HG03095 (cell line): ENCODE measurements around the gene PEX11G.

Experiments used
- ATAC-seq: cut with Tn5 transposase; IDR thresholded peaks from one replicate; pipeline ENCODE4 v1.9.1; 2021; ENCODE audit warnings: moderate library complexity; ENCODE audit not compliant: unreplicated experiment

The PEX11G gene

DNA sequence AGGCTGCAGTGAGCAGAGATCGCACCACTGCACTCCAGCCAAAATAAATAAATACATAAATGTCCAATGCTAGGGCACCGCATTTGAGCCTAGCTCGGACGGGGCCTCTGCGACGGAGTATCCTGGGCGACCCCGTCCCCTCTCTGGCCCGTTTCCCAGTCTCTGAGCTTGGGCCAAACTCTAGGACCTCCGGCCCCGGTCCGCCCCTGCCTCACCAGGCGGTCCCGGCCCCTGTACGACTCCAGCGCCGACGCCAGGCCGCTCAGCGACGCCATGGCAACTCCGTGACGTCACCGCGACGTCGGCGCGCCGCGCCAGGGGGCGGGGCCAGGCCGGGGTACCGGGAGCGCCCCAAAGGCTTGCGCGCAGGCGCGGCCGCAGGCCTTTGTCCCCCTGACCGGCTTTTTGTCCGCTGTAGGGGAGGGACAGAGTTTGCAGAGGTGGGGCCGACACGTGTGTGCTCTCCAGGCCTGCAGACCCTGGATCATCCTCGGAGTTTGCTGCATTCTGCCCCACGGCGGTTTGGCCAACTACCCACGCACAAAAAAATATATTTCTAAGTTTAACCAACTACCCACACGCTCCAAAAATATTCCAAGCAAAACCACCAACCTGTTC, at the start of gene PEX11G:
PEX11G (minus strand) TSS at position 300 of the 618 bp plus-strand sequence; CDS start at position 275, 25 bp downstream.
- ATAC-seq: peak; percentile 60

DNA sequence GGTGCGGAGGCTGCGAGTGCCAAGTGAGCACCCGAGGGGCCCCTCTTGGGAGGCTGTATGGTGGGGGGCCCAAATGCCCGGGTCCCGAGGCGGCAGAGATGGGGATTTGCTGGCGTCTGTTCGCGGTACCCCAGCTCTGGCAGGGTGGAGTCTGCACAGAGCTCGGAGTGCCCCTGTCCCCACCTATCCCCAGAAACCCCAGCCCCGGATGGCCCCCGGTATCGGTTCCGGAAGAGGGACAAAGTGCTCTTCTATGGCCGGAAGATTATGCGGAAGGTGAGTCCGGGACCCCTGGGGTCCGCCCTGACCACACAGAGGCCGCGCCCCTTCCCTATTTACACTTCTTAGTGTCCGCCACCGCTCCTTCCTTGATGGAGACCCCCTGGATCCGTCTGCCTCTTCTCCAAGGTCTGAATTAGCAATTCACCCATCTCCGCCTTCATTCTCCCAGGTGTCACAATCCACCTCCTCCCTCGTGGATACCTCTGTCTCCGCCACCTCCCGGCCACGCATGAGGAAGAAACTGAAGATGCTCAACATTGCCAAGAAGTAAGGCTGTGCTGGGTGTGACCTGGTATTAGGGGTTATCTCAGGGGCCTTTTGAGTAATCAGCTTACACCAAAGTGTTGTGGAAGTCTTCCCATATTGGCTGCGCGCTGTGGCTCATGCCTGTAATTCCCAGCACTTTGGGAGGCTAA, 47.3 kb upstream of the PEX11G start:
- ATAC-seq: no peak

DNA sequence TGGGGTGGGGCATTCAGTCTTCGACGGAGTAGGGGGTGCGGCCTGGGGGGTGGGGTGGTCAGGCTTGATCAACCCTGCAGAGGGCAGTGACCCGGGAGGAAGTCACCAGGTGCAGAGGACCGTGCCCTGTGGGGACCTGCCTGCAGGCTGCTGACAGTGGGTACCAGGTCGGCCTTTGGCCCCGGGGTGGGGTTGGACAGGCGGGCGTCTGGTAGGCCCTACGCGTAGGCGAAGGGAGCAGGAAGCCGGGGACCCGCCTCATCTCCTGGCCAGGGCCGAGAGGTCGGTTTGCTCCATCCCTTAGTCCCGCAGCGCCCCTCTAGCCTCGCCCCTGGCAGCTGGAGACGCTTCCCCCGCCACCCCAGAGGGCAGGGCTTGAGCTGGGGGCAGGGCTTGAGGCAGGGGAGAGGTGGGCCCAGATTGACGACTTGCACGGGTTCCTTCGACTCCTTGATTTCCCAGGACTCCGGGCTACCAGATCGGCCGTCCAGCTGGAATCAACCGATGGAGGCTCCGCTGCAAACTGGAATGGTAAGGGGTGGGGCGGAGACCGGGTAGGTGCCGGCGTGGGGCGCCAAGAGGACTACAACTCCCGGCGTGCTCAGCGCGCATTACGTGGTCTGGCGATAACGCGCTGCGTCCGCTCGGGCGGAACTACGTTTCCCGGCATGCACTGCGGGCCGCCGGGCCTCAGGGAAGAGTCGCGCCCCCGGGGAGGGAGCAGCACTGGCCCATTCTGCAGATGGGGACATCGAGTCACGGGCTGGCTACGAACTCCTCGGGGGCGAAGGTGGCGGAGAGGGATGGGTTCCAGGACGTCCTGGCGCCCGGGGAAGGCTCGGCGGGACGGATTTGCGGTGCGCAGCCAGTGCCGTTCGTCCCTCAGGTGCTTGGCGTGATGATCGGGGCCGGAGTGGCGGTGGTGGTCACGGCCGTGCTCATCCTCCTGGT, 46.5 kb upstream of the PEX11G start, which contains the start of gene PNPLA6:
PNPLA6 (plus strand) TSS at position 671 of the 951 bp plus-strand sequence; CDS start at position 743, 72 bp downstream.
- peak; percentile 62 for ATAC-seq

DNA sequence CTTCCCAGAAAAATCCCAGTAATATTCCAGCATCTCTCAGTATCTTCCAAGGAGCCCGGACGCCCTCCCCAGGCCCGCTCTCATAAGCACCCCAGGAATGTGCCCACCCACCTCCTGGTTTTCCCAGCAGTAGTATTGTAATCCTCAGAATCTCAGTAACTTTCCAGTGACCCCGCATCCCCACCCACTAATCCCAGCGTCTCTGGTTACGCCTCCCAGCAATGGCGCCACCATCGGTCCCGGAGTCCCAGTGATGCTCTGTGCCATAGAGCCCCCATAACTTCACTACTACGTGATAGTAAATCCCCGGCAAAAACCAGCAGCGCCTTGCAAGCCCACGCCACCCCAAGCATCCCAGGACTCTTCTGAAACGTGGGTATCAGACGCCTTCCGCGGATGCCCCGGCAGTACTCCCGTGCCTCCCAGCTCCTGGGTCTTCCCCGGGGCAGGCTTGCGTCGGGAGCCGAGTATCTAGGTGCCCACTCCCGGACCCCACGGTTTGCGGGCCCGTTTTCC, 45.8 kb upstream of the PEX11G start:
- ATAC-seq: no peak

DNA sequence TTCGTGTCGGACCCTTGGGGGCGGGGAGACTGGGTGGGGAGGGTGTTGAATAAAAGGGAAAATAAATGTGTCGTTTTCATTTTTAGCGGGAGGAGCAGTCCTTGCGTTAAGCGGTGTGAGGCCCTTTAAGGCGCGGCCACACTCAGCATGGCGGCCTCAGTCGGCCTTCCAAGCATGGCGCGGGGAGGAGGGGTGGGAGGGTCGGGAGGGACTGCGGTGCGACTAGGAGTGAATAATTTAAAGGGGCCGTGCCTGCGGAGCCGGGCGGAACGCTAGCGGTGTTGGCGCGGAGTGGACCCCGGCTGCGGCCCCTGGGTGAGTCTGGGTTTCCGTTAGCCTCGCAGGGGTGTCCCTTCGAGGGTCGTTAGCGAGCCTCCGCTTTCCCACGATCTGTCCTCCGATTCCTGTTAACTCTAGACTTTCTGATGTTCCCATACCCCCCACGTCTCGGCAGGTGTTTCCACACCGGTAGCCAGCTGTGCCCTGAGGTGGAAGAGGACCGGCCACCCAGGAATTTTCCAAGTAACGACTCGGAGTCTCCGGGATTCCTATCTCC, 45.2 kb upstream of the PEX11G start:
- ATAC-seq: no peak

DNA sequence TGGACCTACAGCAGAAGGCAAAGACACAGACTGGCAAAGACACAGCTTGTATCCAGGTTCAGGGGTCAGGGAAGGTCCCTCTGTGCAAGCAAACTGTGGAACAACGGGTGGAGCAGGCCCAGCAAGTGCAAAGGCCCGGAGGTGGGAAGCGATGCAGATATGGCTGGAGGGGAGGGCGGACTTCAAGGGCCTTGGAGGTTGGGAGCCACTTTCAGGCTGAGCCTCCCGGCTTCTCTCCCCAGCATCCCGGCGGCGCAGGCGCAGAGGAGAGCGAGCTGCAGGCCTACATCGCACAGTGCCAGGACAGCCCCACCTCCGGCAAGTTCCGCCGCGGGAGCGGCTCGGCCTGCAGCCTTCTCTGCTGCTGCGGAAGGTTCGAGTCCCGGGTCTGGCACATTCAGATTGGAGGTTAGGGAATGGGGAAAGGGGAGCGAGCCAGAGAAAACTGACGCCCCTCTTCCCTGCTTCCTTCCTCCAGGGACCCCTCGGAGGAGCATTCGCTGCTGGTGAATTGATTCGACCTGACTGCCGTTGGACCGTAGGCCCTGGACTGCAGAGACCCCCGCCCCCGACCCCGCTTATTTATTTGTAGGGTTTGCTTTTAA, 44.5 kb upstream of the PEX11G start:
- no peak for ATAC-seq

DNA sequence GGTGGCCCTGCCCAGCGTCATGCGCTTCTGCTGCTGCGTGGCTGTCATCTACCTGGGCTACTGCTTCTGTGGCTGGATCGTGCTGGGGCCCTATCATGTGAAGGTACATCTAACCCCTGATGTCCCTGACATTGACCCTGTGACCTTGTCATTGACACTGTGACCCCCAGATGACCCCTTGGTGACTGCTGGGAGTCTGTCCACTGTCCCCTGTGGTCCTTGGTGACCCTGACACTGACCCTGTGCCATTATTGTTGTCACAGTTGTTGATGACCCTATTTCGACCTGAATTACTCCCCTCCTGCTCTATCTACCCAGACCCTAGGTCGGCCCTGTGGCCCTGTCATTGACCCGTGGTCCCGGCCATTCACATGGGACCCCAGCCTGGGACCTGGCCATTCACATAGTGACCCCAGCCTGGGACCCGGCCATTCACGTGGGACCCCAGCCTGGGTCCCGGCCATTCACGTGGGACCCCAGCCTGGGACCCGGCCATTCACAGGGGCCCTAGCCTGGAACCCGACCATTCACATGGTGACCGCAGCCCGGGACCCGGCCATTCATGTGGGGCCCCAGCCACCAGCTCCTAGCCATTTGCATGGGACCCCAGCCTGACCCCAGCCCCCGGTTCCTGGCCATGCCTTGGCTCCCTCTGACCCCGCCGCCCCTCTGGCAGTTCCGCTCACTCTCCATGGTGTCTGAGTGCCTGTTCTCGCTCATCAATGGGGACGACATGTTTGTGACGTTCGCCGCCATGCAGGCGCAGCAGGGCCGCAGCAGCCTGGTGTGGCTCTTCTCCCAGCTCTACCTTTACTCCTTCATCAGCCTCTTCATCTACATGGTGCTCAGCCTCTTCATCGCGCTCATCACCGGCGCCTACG, 41.0 kb upstream of the PEX11G start:
- ATAC-seq: no peak

DNA sequence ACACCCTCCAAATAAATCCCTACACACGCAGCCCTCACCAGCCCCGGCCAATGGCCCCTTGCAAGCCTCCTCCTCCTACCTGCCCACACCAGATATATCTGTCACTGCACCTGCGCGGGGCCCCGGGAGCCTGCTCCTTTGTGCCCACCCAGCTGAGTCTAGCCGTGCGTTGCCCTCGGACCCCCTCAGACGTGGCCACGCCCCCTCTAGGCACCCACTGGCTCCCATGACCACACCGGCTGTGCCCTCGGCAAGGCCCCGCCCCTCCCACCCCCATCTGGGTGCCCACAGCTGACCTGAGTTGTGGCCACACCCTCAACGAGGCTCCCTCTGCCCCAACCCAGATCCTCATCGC, 40.4 kb upstream of the PEX11G start:
- no peak for ATAC-seq

DNA sequence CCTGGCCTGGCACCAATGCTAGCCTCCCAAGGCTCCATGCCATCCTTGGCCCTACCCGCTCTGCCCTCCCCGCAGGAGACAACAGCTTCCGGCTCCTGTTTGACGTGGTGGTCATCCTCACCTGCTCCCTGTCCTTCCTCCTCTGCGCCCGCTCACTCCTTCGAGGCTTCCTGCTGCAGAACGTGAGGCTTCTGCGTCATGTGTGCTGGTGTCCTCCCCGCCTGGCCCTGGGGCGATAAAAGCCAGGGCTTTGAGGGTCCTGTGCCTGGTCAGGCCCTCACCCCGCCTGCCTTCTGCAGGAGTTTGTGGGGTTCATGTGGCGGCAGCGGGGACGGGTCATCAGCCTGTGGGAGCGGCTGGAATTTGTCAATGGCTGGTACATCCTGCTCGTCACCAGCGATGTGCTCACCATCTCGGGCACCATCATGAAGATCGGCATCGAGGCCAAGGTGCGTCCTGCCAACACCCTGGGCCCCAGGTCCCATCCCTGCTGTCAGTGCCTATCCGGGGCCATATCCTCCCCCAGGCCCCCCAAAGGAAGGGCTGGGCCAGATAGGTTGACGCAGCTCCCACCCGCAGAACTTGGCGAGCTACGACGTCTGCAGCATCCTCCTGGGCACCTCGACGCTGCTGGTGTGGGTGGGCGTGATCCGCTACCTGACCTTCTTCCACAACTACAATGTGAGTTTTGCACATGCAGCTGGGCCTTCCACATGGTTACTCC, 39.8 kb upstream of the PEX11G start:
- no peak for ATAC-seq

DNA sequence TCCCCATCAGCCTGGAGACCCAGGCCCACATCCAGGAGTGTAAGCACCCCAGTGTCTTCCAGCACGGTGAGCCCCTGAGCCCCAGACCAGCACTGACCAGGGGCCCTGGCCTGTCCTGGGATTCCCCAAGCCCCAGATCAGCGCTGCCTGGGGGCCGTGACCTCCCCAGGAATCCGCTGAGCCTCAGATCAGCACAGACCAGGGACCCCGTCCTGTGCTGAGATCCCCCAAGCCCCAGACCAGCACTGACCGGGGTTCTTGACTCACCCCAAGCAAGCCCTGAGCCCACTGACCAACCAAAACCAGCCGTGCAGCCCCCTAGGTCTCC, 39.3 kb upstream of the PEX11G start:
- ATAC-seq: no peak

DNA sequence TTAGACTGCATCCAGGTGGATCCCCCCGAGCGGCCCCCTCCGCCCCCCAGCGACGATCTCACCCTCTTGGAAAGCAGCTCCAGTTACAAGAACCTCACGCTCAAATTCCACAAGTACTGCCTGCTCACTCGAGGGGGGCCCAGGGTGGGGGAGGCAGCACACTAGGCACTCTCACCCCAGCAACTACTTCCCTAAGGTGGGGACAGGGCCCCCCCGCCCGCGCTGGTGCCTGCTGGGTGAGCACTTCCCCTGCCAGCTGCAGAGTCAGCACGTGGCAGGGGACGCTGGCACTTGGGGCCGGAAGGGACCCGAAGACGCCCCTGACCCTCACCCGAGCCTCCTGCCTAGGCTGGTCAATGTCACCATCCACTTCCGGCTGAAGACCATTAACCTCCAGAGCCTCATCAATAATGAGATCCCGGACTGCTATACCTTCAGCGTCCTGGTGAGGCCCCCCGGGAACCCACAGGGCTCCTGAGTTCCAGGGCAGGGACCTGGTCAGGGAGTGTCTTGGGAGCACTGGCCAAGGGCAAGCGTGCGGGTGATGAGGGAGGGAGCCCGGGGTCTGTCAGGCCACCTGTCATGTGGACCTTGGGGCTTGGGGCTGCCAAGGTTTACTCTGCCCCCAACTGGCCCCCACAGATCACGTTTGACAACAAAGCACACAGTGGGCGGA, 38.8 kb upstream of the PEX11G start:
- ATAC-seq: no peak

DNA sequence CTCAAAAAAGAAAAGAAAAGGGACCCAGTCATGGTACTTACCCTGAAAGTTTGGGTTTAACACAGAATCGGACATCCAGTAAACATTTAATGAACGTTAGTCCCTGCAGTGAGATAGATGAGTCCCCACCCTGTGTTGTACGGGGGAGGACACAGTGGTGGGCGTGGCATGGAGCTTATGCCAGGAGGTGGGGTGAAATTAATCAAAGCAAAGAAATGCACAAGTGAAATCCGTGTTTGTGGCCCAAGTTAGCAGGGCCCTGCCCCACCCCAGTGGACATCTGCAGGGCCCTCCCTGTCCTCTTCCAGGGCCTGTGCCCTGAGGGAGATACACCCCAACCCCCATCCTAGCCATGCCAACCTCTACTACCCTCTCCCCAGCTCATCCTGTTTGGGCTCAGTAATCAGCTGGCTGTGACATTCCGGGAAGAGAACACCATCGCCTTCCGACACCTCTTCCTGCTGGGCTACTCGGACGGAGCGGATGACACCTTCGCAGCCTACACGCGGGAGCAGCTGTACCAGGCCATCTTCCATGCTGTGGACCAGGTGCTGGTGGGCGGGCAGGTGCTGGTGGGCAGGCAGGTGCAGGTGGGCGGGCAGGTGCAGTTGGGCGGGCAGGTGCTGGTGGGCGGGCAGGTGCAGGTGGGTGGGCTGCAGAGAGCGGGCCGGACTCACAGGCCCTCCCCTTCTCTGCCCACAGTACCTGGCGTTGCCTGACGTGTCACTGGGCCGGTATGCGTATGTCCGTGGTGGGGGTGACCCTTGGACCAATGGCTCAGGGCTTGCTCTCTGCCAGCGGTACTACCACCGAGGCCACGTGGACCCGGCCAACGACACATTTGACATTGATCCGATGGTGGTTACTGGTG, 37.5 kb upstream of the PEX11G start:
- no peak for ATAC-seq

DNA sequence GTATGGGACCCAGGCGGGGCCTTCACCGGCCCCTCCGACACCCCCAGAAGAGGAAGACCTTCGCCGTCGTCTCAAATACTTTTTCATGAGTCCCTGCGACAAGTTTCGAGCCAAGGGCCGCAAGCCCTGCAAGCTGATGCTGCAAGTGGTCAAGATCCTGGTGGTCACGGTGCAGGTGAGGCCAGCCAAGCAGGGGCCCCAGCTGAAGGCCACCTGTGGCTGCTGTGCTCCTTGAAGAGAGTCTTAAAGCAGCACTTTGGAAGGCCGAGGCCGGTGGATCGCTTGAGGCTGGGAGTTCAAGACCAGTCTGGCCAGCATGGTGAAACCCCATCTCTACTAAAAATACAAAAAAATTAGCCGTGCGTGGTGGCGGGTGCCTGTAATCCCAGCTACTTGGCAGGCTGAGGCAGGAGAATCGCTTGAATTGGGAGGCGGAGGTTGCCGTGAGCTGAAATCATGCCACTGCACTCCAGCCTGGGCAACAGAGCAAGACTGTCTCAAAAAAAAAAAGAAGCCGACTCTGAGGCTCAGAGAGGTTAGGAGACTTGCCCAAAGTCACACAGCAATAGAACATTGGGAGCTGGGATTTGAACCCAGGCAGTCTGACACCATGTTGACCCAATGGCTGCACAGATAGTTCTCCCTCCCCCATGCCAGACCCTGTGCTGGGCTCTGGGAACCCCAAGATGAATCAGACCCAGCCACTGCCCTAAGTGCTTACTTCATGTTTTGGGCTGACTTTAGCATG, 36.3 kb upstream of the PEX11G start:
- no peak for ATAC-seq

DNA sequence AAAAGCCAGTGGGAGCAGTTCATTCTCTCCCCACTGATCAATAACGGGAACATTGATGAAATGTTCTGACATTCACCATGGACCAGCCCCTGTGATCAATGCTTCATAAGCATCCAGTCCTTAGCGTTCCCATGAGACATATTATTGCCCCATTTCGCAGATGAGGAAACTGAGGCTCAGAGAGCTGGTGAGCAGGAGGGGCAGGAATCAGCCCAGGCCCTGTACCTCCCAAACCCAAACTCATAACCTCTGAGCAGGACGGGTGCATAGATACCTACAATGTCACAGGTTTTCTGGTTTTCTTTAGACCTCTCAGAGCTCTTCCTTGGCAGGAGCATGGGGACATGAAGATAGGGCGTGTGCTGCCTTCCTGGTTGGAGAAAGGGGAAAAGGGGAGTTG, 35.7 kb upstream of the PEX11G start:
- ATAC-seq: no peak

DNA sequence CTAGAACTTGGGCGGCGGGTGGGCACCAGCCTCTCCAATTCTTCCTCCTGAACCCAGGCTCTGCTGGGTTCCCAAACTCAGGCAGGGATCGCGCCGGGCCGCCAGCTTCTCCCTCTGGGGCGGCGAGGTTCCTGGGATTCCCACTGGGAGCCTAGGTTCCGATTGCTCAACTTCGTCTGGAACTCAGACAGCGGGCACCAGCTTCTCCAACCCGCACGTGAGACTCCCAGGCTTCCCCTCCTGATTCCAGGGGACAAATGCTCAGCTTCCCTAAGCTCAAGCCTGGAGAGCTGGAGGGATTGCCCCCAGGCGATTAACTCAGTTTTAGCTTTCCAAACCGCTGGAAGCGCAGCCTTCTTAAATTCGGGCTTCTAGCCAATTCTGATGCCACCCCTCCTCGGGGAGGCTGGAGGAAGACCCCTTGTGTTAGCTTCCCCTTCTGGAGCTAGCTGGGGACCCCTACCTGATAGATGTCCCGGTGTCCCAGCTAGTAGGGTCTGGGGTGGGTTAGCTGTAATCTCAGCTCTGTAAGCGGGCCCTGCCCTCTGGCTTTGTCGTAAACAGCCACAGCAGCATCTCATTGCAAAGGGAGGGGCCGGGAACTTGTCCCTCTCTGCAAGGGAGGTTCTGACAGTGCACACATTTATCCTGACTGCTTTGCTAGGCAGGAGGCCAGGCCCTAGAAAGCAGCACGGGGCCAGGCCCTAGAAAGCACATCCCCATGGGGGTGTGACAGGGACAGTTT, 34.3 kb upstream of the PEX11G start:
- ATAC-seq: no peak
